ENCODE measurements around the gene OGFRL1. TPM values are rescaled to one million over a fixed set of nuclear protein-coding genes. Genes with fewer than 3 reads are reported as not detected.

OGFRL1 gene
- total and polyA plus RNA-seq, 2 of the 4 experiments (the other 2 are of a cell fraction) = 5.4 to 5.7 TPM

- POLR2A ChIA-PET (ENCODE audit: unreplicated experiment) = no interaction called here
- Histone ChIP-seq H3K18ac (ENCODE audit: low read depth, low read length) (no peak overlapping the region), H4K8ac (ENCODE audit: low read depth in 2 of 2, low read length in 2 of 2) (no peak overlapping the region), H3K4me2 (ENCODE audit: low read depth, low read length) (no peak overlapping the region), H4K91ac (ENCODE audit: insufficient read depth, low read depth, low read length) (no peak overlapping the region), H2BK120ac (ENCODE audit: low read depth, low read length) (no peak overlapping the region), H3K79me1 (ENCODE audit: low read depth in 1 of 2, low read length in 2 of 2) (peaks cover 7 to 8% of the 10 kb centered on the region in 2 experiments), H3K4me3 (ENCODE audit: insufficient read depth, low read depth, low read length) (no peak overlapping the region), H3K56ac (ENCODE audit: extremely low read depth, insufficient read depth, low read length) (no peak overlapping the region), H3K27ac (ENCODE audit: insufficient read depth, low read length) (no peak overlapping the region), H3K9me1 (ENCODE audit: insufficient read depth, low read length) (no peaks in the 10 kb centered on the region), H4K20me1 (ENCODE audit: insufficient read depth, low read length) (no peaks in the 10 kb centered on the region), H2BK15ac (ENCODE audit: low read depth, low read length) (no peak overlapping the region), H3K27me3 (ENCODE audit: control insufficient read depth, insufficient read depth, low read length) (no peaks in the 10 kb centered on the region), H3K4me1 (ENCODE audit: control insufficient read depth, insufficient read depth, low read length) (peaks cover 6% of the 10 kb centered on the region), H3K36me3 (ENCODE audit: control insufficient read depth, insufficient read depth, low read length) (no peaks in the 10 kb centered on the region), H3K4ac (ENCODE audit: low read depth, low read length) (no peak overlapping the region), H2AK9ac (replicated peaks; ENCODE audit: low read depth, low read length, poor library complexity) (no peak overlapping the region), H3K9ac (ENCODE audit: low read depth, low read length) (no peak overlapping the region), H2BK20ac (ENCODE audit: low read depth, low read length) (no peak overlapping the region), H2BK5ac (ENCODE audit: low read depth, low read length, poor library complexity, severe bottlenecking) (no peak overlapping the region), H4K5ac (ENCODE audit: low read depth, low read length) (no peak overlapping the region), H2AFZ (replicated peaks; ENCODE audit: low read length, poor library complexity) (no peak overlapping the region), H3K14ac (replicated peaks; ENCODE audit: low read depth, low read length) (no peak overlapping the region), H3K9me3 (ENCODE audit: control insufficient read depth, insufficient read depth, low read length) (no peaks in the 10 kb centered on the region), H2AK5ac (ENCODE audit: low read depth, low read length) (no peak overlapping the region), H3K23ac (ENCODE audit: low read depth, low read length) (no peak overlapping the region)
- DNase-seq (no peak), ATAC-seq (ENCODE audit: low read depth) (no peak)
- intact Hi-C loops (cut with micrococcal nuclease) = no loop called here
- dilution Hi-C loops (cut with HindIII; ENCODE audit: low sequenced_read_pairs, unreplicated experiment) = no loop called here
- no TSS peak for BruUV-seq (replicated peaks)
- in situ Hi-C loops (cut with MboI; ENCODE audit: low sequenced_read_pairs) = loop anchor here (10.0 kb wide), 1 partner anchor 90 kb away; no protein-coding TSS in a partner anchor
- TF ChIP-seq CTCF (conservative IDR thresholded peaks at IDR 0.05; ENCODE audit: low read depth, low read length) (no peak), POLR2A (IDR thresholded peaks at IDR 0.05; ENCODE audit: low read depth, low read length) (no peak), MAFK (IDR thresholded peaks at IDR 0.05; ENCODE audit: low read depth, low read length) (no peak), BHLHE40 (IDR thresholded peaks at IDR 0.05; ENCODE audit: low read depth, low read length) (no peak), MAZ (IDR thresholded peaks at IDR 0.05; ENCODE audit: borderline replicate concordance, low read depth, low read length) (no peak), FOS (IDR thresholded peaks at IDR 0.05; ENCODE audit: low read depth, low read length) (no peak)
- TF ChIP-seq, protein P1, sequence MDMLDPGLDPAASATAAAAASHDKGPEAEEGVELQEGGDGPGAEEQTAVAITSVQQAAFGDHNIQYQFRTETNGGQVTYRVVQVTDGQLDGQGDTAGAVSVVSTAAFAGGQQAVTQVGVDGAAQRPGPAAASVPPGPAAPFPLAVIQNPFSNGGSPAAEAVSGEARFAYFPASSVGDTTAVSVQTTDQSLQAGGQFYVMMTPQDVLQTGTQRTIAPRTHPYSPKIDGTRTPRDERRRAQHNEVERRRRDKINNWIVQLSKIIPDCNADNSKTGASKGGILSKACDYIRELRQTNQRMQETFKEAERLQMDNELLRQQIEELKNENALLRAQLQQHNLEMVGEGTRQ (IDR thresholded peaks at IDR 0.05; ENCODE audit: low read depth, low read length) = no peak
- CTCF ChIA-PET = no interaction called here
Observed at GRCh38 chr6:71284785-71285184, 3.8 kb upstream of the OGFRL1 start.
